PC-3 (cell line): ENCODE results near the gene PCGF1.

Source experiments
- CTCF ChIP-seq: fragments of 300-600 bp; sonication (generic); conservative IDR thresholded peaks from 2 replicates; pipeline ENCODE4 v1.5.1; 2017; ENCODE audit warnings: antibody characterized with exemption, low read depth, mild to moderate bottlenecking, low read length
- EZH2phosphoT487 ChIP-seq: fragments of 300-600 bp; sonication (generic); IDR thresholded peaks from 2 replicates; pipeline ENCODE4 v1.6.1; 2018; ENCODE audit warnings: mild to moderate bottlenecking, antibody characterized with exemption, low read length, borderline replicate concordance

GRCh38 chr2:74493546-74493945 is 13.9 kb downstream of the PCGF1 start:
- TF ChIP-seq CTCF (no peak), EZH2phosphoT487 (no peak)
